ENCODE results near the gene CALHM1. TPM values are rescaled to one million over a fixed set of nuclear protein-coding genes. Genes with fewer than 3 reads are reported as not detected.

CALHM1 gene
- total and polyA plus RNA-seq, 2 of the 13 experiments (the other 11 are each of a cell fraction or from before 2014, with no cell fraction given): 0.04 TPM; not detected in 1

DNA sequence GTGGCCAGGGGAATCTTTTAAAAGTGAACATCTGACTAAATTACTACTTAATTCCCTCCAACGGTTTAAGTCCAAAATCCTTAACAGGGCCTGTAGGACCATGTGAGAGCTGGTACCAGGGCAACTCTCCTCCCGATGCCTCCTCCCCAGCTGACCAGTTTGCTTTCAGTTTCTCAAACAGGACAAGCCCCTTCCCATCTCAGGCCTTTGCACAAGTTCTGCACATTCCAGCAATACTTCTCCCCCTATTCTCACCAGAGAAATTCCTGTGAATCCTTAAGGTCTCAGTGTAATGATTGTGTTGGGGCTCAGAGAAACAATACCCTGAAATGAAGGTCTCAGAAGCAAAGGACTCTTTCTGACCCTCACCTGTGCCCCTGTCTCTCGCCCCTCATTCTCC, 8.0 kb upstream of the CALHM1 start:
- H3K79me2 ChIP-seq (ENCODE audit: insufficient read depth, low read length): no peaks in the 10 kb centered on the region
- TF ChIP-seq ZFP36L2 (CRISPR knock-in tag; IDR thresholded peaks at IDR 0.05): no peak
- no peak for TF ChIP-seq HDAC1 (CRISPR knock-in tag; IDR thresholded peaks at IDR 0.05)
- TF ChIP-seq, protein P1, sequence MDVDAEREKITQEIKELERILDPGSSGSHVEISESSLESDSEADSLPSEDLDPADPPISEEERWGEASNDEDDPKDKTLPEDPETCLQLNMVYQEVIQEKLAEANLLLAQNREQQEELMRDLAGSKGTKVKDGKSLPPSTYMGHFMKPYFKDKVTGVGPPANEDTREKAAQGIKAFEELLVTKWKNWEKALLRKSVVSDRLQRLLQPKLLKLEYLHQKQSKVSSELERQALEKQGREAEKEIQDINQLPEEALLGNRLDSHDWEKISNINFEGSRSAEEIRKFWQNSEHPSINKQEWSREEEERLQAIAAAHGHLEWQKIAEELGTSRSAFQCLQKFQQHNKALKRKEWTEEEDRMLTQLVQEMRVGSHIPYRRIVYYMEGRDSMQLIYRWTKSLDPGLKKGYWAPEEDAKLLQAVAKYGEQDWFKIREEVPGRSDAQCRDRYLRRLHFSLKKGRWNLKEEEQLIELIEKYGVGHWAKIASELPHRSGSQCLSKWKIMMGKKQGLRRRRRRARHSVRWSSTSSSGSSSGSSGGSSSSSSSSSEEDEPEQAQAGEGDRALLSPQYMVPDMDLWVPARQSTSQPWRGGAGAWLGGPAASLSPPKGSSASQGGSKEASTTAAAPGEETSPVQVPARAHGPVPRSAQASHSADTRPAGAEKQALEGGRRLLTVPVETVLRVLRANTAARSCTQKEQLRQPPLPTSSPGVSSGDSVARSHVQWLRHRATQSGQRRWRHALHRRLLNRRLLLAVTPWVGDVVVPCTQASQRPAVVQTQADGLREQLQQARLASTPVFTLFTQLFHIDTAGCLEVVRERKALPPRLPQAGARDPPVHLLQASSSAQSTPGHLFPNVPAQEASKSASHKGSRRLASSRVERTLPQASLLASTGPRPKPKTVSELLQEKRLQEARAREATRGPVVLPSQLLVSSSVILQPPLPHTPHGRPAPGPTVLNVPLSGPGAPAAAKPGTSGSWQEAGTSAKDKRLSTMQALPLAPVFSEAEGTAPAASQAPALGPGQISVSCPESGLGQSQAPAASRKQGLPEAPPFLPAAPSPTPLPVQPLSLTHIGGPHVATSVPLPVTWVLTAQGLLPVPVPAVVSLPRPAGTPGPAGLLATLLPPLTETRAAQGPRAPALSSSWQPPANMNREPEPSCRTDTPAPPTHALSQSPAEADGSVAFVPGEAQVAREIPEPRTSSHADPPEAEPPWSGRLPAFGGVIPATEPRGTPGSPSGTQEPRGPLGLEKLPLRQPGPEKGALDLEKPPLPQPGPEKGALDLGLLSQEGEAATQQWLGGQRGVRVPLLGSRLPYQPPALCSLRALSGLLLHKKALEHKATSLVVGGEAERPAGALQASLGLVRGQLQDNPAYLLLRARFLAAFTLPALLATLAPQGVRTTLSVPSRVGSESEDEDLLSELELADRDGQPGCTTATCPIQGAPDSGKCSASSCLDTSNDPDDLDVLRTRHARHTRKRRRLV (CRISPR knock-in tag; IDR thresholded peaks at IDR 0.05): no peak
- no peak for TF ChIP-seq ZNF101 (CRISPR knock-in tag; IDR thresholded peaks at IDR 0.05; ENCODE audit: borderline replicate concordance, low read depth)
- peak overlapping the region; percentile 27; the same call in 1 of the 2 replicates for H3K4me2 ChIP-seq (ENCODE audit: low read depth, low read length)
- no peak for FAIRE-seq
- H2AFZ ChIP-seq (ENCODE audit: low read length): no peak overlapping the region
- H3K4me1 ChIP-seq (ENCODE audit: insufficient read depth, low read length): peaks cover 12% of the 10 kb centered on the region
- no peaks in the 10 kb centered on the region for H3K36me3 ChIP-seq (replicated peaks in 1 of 2; ENCODE audit: control insufficient read depth in 1 of 2, insufficient read depth in 2 of 2, low read length in 2 of 2)
- no peak overlapping the region for H3K4me3 ChIP-seq (replicated peaks in 1 of 3; ENCODE audit: insufficient read depth in 1 of 3, low read depth in 2 of 3, low read length in 3 of 3)
- ATAC-seq: no peak
- no peaks in the 10 kb centered on the region for H4K20me1 ChIP-seq (ENCODE audit: insufficient read depth, low read length)
- no peaks in the 10 kb centered on the region for H3K9me3 ChIP-seq (ENCODE audit: low read length)
- WGBS (ENCODE audit: low lambda C conversion rate): 22% methylated on average over 3 of the region's 3 CpGs
- BruUV-seq (replicated peaks): no TSS peak
- ChIA-PET CTCF (ENCODE audit: low intra/inter-chr PET ratio, low total read pairs) (no interaction called here), POLR2A (no interaction called here)
- in situ Hi-C loops (cut with HindIII; ENCODE audit: extremely low pct_ligation_motif_present, low pct_unique_long_range_greater_than_20kb) (no loop called here), intact Hi-C loops (cut with micrococcal nuclease; ENCODE audit: unreplicated experiment) (no loop called here)
- DNase-seq (ENCODE audit: low spot score): no peak
- no peak overlapping the region for H3K27ac ChIP-seq (ENCODE audit: extremely low read length, insufficient read depth, low read length)
- peaks cover 0 to 36% of the 10 kb centered on the region in 2 experiments; a peak in 3 of 5 replicates for H3K27me3 ChIP-seq (ENCODE audit: control insufficient read depth in 1 of 2, insufficient read depth in 2 of 2, low read length in 2 of 2)
- H3K9ac ChIP-seq (ENCODE audit: insufficient read depth, low read depth, low read length): no peak overlapping the region

Data from HepG2 (cell line).